ENCODE data around the gene C2CD4C. TPM values are rescaled to one million over a fixed set of nuclear protein-coding genes. Genes with fewer than 3 reads are reported as not detected.
"Not testable (repeated sequence)": the region's sequence is repeated elsewhere in the genome, so short reads cannot be mapped to it uniquely, and the experiment has no call there.

C2CD4C gene
- total RNA-seq, 1 donor from 2014 or later = 0.49 TPM

- no peak for DNase-seq
Measured at GRCh38 chr19:438416-438958, 29.5 kb upstream of the C2CD4C start.

DNA sequence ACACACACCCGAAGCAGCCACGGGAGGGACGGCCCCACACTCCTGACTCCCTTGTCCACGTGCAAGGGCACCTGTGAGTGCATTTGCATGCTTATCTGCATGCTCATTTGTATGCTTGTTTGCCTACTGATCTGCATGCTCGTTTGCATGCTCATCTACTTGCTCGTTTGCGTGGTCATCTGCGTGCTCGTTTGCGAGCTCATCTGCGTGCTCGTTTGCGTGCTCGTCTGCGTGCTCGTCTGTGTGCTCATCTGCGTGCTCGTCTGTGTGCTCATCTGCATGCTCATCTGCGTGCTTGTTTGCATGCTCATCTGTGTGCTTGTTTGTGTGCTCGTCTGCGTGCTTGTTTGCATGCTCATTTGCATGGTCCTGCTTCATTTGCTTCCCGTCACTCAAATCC is 28.1 kb upstream of the C2CD4C start:
- no peak for DNase-seq

- no peak for DNase-seq
Measured at GRCh38 chr19:436413-436950, 27.5 kb upstream of the C2CD4C start.

DNA sequence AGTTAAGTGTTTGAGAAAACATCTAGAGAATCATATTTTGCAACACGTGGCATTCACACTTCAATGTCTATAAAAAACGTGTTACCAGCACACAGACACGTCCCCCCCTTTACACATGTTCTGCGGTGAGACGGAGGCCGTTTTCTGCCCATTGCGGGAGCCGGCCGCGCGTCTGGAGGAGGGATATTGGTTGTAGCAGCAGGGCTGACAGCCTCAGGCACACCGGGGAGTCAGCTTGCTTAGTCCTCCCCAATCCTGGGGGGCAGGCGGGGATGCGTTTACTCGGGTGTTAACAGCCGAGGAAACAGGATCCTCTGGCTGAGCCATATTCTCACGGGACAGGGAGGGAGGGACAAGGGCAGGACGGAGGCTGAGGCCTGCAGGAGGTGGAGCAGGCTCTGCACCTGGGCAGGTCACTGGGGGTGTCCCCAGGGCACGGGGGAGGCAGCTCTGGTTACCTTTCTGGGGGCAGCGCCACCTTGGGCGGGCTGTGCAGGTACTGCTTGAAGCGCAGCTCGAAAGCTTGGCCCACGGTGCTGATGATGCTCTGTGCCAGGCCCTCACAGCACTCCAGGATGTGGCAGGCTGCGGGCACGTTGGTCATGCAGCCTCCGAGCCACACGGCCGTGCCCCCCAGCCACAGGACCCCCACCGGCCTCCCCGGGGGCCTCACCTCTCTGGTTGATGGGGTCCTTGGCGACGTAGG is 26.9 kb upstream of the C2CD4C start:
- DNase-seq = no peak

DNA sequence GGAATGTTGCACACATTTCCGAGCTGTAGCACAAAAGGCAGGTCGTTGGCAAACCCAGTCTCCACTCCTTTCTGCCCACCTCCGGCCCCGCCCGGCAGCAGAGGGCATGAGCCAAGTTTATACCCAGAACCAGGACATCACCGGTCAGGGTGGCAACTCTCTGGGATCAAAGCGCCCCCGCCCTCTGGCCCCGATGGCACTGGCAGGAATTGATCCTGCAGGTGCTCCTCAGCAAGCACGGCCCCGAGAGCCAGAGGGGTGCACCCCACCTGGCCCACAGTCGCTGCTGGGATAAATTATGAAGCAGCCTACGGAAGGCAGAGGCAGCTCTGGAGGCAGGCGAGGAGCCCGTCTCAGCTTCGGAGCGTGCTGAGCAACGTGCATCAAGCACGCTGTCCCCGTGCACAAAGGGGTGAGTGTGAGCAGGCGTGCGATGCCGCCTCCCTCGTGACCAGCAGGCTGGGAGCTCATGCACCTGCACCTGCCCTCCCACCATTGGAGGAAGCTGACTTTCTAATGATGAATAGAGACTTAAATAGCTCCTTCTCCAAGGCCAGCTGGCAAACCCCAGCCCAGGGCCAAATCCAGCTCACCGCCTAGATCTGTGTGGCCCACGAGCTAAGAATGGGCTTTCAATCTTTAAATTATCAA is 26.2 kb upstream of the C2CD4C start:
- no peak for DNase-seq

GRCh38 chr19:434152-434960 is 25.4 kb upstream of the C2CD4C start:
- no peak for DNase-seq

DNA sequence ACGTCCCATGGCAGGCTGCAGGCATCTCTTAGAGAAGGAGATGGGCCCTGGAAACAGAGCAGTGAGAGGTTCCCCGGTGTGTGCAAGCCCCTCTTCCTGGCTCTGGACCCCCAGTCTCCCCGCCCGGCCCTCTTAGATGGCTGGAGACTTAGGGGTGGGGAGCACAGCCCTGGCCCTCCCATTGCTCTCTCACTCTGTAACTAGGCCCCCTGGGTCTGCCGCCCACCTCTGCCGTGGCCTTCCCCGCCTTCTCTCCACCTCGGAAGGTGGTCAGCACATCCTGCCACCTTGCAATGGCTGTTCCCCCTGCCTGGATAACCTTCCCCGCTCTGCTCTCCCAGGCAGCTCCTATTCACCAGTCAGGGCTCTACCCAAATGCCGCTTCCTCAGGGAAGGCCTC is 21.8 kb upstream of the C2CD4C start:
- no peak for DNase-seq

- no peak for DNase-seq
Measured at GRCh38 chr19:428149-428548, 19.2 kb upstream of the C2CD4C start.

DNA sequence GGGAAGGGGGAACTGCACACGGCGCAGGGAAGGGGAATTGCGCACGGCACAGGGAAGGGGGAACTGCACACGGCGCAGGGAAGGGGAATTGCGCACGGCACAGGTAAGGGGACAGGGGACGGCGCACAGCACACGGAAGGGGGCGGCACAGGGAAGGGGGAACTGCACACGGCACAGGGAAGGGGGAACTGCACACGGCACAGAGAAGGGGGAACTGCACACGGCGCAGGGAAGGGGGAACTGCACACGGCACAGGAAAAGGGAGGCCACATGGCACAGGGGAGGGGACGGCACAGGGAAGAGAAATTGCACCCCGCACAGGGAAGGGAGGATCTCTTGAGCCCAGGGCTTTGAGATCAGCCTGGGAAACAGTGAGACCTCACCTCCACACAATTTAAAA is 18.7 kb upstream of the C2CD4C start:
- DNase-seq = not testable (repeated sequence)

GRCh38 chr19:426725-427445 is 17.9 kb upstream of the C2CD4C start:
- DNase-seq = no peak

GRCh38 chr19:425056-425455 is 16.1 kb upstream of the C2CD4C start:
- no peak for DNase-seq

DNA sequence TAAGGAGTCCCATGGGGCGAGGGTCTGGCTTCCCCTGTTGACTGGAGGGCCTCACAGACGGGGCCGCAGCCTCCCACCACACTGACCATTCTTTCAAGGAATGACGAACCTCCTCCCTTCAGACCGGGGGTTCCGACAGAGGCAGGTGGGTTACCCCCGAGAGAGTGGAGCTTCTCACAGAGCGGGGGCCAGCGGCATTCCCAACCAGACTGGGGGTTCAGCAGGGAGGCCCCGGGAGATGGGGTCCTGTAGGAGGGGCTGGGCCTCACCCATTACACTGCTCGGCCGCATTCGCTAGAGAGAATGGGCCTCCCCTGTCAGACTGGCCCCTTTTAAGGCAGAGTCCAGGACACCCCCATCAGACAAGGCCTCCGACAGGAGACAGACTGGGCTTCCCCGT is 15.6 kb upstream of the C2CD4C start:
- no peak for DNase-seq

GRCh38 chr19:423691-424466 is 14.9 kb upstream of the C2CD4C start:
- DNase-seq = no peak

DNA sequence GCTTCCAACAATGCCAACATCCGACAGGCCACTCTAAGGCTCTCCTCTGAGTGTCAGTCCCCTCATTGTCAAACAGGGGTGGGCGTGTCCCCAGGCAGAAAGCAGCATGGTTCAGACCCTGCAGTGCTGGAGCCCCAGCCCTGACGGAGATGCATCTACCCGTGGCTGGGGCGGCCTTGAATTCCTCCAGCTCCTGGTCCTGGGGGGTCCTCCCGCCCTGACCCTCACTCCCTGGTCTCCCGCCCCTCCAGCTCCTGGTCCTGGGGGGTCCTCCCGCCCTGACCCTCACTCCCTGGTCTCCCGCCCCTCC is 13.9 kb upstream of the C2CD4C start:
- not testable (repeated sequence) for DNase-seq

DNA sequence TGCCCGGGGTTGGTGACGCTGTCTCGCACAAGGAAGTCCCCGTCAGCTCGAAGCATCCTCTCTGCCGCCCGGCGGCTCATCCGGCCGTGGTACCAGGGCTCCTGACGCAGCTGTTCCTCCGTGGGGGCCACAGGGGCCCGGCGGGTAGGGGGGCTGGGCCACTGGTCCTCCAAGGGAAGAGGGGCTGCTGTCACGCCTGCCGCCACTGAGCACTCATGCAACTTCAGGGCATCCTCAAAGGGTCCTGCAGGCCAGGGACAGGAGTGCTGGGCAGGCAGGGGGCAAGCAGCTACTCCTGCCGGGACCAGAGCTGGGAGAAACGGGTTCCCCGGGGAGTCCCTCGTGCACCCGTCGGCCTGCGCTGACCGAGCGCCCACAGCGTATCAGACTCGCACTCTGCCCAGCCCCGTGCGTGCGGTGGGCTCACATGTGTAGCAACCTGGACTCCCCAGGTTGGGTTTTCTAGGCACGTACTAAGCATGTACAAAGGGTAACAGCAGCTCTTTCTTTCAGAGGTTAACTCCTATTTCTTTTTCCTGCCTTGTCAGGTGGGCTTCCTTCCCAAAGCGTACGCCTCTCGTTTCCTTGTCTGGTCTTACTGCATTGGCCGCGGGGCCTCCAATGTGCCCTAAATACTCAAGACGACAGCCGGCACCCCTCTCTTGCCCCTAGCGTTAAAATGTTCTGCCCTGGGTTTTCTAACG is 13.4 kb upstream of the C2CD4C start:
- DNase-seq = no peak

DNA sequence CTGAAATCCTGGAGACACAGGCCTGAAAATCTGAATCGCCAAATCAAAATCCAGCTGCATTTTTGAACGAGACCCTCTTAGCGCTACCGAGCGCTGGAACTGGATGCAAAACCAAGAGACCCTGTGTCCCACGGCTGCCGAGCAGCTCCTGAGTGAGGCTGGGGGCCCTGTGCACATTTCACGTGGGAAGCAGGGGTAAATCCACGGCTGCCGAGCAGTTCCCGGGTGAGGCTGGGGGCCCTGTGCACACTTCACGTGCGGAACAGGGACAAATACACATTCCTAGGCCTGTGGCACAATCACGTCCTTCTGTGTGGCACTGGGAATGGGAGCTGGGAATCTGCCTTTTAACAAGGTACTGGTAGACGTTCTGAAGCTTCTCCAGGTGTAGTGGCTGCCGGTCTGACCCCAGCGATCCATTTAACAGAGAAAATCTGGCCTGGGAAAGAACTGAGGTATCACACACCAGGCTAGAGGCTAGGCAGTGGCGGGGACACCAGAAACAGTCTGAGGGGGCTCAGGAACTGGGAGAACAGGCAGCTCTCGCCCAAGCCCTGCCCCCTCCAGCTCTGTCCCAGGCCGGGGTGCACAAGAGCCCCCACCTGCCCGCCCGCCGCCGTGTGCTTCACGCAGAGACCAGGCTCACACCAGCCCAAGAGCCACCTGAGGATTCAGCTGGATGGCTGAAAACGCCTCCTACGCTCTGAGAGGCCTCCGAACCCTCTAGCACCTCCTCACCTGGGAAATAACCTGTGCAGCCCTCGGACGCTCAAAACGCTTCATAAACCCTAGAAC is 11.0 kb upstream of the C2CD4C start:
- DNase-seq = no peak

DNA sequence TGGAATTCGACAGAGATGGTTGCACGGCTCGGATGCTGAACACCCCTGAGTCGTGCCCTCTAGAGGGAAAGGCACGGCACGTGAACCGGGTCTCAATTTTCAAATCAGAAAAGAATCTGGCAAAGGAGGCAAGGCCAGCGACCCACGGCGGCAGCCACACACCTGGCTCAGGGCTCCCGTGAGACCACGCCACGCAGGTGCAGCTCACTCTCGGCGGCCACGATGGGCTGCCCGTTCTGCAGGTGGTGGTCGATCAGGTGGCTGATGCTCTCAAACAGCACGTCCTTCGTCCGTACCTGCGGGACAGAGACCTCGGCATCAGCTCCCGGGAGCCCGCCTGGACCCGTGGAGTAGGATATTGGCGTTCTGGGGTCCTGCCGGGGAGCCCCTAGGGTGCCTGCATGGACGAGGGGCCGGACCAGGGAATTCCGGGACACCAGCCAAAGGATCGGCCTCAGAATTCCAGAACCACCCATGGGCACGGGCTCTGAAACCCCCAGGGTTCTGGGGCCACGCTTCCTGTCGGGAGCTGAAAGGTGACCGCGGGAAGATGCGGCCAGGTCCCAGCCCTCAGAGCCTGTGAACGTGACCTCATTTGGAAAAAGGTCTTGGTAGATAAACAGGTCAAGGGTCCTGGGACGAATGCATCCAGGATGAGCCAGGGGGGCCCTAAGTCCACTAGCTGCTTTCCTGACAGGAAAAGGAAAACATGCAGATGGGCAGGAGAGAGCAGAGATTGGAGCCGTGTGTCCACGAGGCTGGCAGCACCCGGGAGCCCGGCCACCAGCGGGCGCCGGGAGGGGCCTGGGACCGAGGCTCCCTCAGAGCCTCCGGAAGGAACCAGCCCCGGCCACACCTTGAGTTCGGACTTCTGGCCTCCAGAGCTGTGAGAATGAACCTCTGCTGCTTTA is 10.1 kb upstream of the C2CD4C start:
- DNase-seq = no peak

DNA sequence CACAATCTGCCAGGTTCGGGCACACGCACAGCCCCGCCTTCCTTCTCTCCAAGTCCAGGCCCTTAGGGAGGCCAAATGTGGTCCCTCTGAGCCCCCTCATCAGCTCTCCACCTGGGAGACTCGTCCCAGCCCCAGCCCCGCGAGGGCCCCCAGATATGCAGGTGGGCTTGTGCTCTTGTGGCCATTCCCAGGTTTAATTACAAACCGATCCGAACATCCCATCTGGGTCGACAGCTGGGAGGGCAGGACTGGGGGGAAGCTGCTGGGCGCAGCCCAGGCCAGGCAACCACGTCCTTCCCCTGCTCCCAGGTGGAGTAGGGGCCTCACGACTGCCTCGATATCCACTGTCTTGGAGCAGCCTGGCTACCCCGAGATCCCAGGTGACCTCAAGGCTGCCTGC is 7.5 kb upstream of the C2CD4C start:
- no peak for DNase-seq

DNA sequence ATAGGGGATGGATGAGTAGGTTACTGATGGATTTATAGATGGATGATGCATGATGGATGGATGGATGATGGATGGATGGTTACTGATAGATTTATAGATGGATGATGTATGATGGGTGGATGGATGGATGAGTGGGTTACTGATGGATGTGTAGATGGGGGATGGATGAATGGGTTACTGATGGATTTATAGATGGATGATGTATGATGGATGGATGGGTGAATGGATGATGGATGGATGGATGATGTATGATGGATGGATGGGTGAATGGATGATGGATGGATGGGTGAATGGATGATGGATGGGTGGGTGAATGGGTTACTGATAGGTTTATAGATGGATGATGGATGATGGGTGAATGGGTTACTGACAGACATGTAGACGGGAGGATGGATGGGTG is 6.3 kb upstream of the C2CD4C start:
- no peak for DNase-seq
